ENCODE measurements around the gene RHBDL1. TPM values are rescaled to one million over a fixed set of nuclear protein-coding genes. Genes with fewer than 3 reads are reported as not detected.

RHBDL1 gene
- total and polyA plus RNA-seq, 9 of the 15 experiments (the other 6 are each of a cell fraction or from before 2014, with no cell fraction given) = 0.03 to 5.6 (median 1.3) TPM; not detected in 1

DNA sequence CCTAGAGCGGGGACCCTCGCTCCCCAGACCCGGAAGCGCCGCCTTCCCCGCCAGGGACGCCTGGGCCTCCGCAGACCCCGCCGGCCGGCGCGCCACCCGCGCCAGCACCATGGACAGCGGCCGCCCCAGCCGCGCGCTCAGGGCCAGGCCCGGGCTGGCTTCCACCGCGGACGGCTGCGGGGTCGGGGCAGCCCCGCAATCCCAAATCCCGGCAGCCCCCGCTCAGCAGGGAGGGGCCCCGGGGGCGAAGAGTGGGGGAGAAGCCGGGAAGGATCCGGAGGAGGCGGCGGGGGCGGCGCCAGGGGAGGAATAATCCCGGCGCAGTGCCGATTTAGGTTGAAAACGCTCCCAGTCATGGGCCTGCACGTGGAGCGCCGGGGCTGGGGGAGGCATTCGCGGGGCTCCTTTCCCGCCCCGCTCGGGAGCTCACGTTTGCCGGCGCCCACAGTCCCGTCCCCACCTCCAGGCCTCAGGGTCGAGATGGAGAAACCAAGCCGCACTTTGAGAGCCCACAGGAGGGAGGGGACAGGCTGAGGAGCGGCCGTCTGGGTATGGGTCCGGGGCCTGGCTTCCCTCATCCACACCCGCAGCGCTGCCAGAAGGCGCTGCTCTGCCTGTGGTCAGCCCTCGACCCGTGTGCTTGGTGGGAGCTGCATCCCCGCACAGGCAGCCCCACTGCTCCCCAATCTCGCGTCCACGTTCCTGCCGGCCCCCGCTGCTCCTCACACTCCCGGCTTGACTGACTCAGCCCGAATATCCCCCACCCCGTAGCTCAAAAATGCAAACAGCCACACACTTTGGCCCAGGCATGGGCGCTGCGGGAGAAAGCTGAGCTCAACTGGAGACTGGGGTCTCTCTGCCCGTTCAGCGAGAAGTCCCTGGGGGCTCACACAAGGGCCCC lies 25.5 kb downstream of the RHBDL1 start (continued):
- TF ChIP-seq REST (IDR thresholded peaks at IDR 0.05; ENCODE audit: borderline replicate concordance) = peak; percentile 99
- TF ChIP-seq REST (CRISPR knock-in tag; IDR thresholded peaks at IDR 0.05; ENCODE audit: low read depth) = peak; percentile 99
- TF ChIP-seq NFIC (IDR thresholded peaks at IDR 0.05) = no peak
- TF ChIP-seq, protein P1, sequence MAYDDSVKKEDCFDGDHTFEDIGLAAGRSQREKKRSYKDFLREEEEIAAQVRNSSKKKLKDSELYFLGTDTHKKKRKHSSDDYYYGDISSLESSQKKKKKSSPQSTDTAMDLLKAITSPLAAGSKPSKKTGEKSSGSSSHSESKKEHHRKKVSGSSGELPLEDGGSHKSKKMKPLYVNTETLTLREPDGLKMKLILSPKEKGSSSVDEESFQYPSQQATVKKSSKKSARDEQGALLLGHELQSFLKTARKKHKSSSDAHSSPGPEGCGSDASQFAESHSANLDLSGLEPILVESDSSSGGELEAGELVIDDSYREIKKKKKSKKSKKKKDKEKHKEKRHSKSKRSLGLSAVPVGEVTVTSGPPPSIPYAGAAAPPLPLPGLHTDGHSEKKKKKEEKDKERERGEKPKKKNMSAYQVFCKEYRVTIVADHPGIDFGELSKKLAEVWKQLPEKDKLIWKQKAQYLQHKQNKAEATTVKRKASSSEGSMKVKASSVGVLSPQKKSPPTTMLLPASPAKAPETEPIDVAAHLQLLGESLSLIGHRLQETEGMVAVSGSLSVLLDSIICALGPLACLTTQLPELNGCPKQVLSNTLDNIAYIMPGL (CRISPR knock-in tag; IDR thresholded peaks at IDR 0.05) = 0 out of 2 replicates have a peak, but pooled peaks have one; percentile 52
- TF ChIP-seq GTF2E2 (tag; IDR thresholded peaks at IDR 0.05) = no peak
- no peak for TF ChIP-seq ZHX1 (conservative IDR thresholded peaks at IDR 0.05; ENCODE audit: low read length)
- no peak for TF ChIP-seq ZNF79 (CRISPR knock-in tag; IDR thresholded peaks at IDR 0.05; ENCODE audit: low read depth)
- TF ChIP-seq ZNF121 (CRISPR knock-in tag; conservative IDR thresholded peaks at IDR 0.05) = no peak
- TF ChIP-seq BMI1 (IDR thresholded peaks at IDR 0.05; ENCODE audit: low read length) = no peak
- no peak for TF ChIP-seq SLC30A9 (CRISPR knock-in tag; IDR thresholded peaks at IDR 0.05)
- TF ChIP-seq CEBPB (tag; IDR thresholded peaks at IDR 0.05) = no peak
- TF ChIP-seq, protein P2, sequence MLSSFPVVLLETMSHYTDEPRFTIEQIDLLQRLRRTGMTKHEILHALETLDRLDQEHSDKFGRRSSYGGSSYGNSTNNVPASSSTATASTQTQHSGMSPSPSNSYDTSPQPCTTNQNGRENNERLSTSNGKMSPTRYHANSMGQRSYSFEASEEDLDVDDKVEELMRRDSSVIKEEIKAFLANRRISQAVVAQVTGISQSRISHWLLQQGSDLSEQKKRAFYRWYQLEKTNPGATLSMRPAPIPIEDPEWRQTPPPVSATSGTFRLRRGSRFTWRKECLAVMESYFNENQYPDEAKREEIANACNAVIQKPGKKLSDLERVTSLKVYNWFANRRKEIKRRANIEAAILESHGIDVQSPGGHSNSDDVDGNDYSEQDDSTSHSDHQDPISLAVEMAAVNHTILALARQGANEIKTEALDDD (IDR thresholded peaks at IDR 0.05) = no peak
- TF ChIP-seq ZNF224 (CRISPR knock-in tag; IDR thresholded peaks at IDR 0.05) = no peak
- peak in 1 of 2 experiments; percentile 79; a peak in 1 of 4 replicates for TF ChIP-seq TEAD1 (CRISPR knock-in tag; IDR thresholded peaks at IDR 0.05)

All from K562 (cell line).